Activated CD8-positive, alpha-beta memory T cell treated with anti-CD3 and anti-CD28 coated beads for 36 hours (primary cell): ENCODE data around the gene APOM. TPM values are rescaled to one million over a fixed set of nuclear protein-coding genes. Genes with fewer than 3 reads are reported as not detected.

Experiments
- CTCF ChIA-PET: fragments of 350-600 bp; sonication (Branson Sonifier 250); formaldehyde crosslinking; loops from one replicate; lab custom pipeline; 2021; ENCODE audit warnings: antibody characterized with exemption; lab: Charles Lee
- POLR2A ChIA-PET: fragments of 350-600 bp; sonication (Branson Sonifier 250); formaldehyde crosslinking; loops from one replicate; lab custom pipeline; 2021; ENCODE audit warnings: antibody characterized with exemption; lab: Charles Lee
- total RNA-seq, 2 experiments: library from RNA; stranded (reverse); gene quantifications; one replicate each; pipeline ENCODE4 v1.2.3, GENCODE V29; 2021

The APOM gene
- total RNA-seq, 2 experiments from 2014 or later, result 1.9 to 2.2 TPM

- CTCF ChIA-PET, result interaction anchor here (1.3 kb wide), 1 partner anchor 9 kb away, joined by 3 read pairs; no protein-coding TSS in a partner anchor
- POLR2A ChIA-PET, result no interaction called here
Measured at GRCh38 chr6:31689249-31690110, 33.8 kb downstream of the APOM start.

- CTCF ChIA-PET, result interaction anchor here (0.5 to 1.9 kb wide), 4 partner anchors 10 to 45 kb away, joined by 3 to 7 read pairs (median 3); partner anchors contain the start of gene LY6G5C
- POLR2A ChIA-PET, result interaction anchor here (0.6 kb wide), 1 partner anchor 1628 kb away, joined by 3 read pairs; no protein-coding TSS in a partner anchor
Measured at GRCh38 chr6:31690231-31691077, 34.8 kb downstream of the APOM start.

DNA sequence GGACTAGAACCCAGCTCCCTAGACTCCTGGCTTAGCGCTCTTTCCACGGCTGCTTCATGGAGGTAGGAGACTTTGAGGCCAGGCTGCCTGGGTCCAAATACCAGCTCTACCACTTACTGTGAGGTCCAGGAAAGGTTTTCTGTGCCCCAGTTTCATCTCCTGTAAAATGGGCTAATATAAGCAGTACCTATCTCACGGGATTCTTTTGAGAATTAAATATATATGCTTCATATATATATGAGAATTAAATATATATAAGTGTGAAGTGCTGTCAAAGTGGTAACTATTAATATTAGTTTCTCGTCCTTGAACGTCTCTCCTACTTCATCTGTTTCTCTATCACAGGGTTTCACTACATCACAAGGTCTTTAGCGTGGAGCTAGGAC lies 35.4 kb downstream of the APOM start:
- POLR2A ChIA-PET, result no interaction called here
- CTCF ChIA-PET, result interaction anchor here (0.5 to 1.9 kb wide), 3 partner anchors 10 to 44 kb away, joined by 3 to 7 read pairs (median 3); partner anchors contain the start of gene LY6G5C

DNA sequence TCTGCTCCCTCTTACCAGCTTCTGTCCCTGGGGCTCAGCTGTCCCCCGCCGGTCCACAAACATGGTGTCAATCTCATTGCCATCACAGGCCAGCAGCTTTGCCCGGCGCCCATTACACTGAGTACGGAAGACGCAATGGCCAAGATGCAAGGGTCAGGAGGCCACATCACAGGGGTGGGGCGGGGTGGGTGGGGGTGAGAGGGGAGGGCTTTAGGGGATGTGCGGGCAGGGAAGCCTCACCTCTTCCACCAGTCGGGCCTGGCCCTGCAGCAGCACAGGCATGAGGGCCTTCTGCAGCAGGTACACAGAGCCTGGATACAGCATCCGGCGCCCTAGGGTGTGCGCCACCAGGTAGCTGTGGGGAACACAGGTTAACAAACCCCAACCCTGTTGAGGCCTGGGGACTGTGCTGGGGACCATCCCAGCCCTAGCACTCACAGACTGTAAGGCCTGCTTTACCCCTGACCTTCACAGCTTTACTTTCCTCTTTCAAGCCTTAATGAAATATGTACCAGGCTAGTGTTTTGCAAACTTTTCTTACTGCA lies 35.9 kb downstream of the APOM start:
- CTCF ChIA-PET, result interaction anchor here (1.4 to 1.9 kb wide), 2 partner anchors 11 to 23 kb away, joined by 3 to 7 read pairs; partner anchors contain the start of gene LY6G5C

GRCh38 chr6:31692353-31692752 lies 36.7 kb downstream of the APOM start:
- CTCF ChIA-PET, result interaction anchor here (1.4 to 1.9 kb wide), 2 partner anchors 12 to 24 kb away, joined by 3 to 7 read pairs; partner anchors contain the start of gene LY6G5C
- POLR2A ChIA-PET, result no interaction called here

More for the DNA sequence above, 35.9 kb downstream of the APOM start:
- POLR2A ChIA-PET, result no interaction called here

- ChIA-PET CTCF (interaction anchor here (0.6 to 2.5 kb wide), 4 partner anchors 9 to 226 kb away, joined by 3 to 8 read pairs (median 3); no protein-coding TSS in a partner anchor), POLR2A (interaction anchor here (0.5 kb wide), 1 partner anchor 40 kb away, joined by 3 read pairs; no protein-coding TSS in a partner anchor)
Measured at GRCh38 chr6:31692886-31693285, 37.2 kb downstream of the APOM start.

GRCh38 chr6:31693535-31693934 lies 37.8 kb downstream of the APOM start:
- POLR2A ChIA-PET, result interaction anchor here (0.5 to 0.9 kb wide), 3 partner anchors 10 to 137 kb away, joined by 3 to 7 read pairs (median 3); partner anchors contain the start of gene ABHD16A
- CTCF ChIA-PET, result interaction anchor here (0.6 to 2.5 kb wide), 4 partner anchors 9 to 97 kb away, joined by 3 to 8 read pairs (median 4); partner anchors contain the start of gene LY6G5C

DNA sequence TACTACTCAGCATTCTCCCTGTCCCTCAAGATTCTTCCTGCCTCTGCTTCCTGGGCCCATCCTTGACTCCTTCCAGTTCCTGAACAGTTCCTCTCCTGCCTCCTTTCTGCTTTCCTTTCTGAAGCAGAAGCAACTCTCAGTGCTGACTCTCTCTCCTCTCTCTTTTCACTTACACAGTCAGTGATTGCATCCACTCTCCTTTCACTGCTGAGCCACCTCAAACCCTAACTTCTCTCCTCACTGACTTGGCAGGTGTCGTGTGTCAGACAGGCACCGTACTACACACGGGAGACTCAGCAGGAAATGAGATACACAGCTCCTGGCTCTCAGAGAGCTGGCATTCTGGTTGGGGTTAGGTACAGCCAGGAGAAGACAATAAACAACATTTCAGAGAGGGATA lies 41.9 kb downstream of the APOM start:
- ChIA-PET CTCF (no interaction called here), POLR2A (no interaction called here)

- POLR2A ChIA-PET, result interaction anchor here (0.6 kb wide), 1 partner anchor 134 kb away, joined by 5 read pairs; no protein-coding TSS in a partner anchor
- CTCF ChIA-PET, result no interaction called here
Measured at GRCh38 chr6:31700740-31701401, 45.2 kb downstream of the APOM start.

- POLR2A ChIA-PET, result no interaction called here
- CTCF ChIA-PET, result interaction anchor here (0.6 to 1.8 kb wide), 3 partner anchors 18 to 162 kb away, joined by 3 to 4 read pairs (median 3); no protein-coding TSS in a partner anchor
Measured at GRCh38 chr6:31701666-31702404, 46.1 kb downstream of the APOM start.

GRCh38 chr6:31702405-31702818 lies 46.7 kb downstream of the APOM start:
- ChIA-PET CTCF (interaction anchor here (1.4 to 2.1 kb wide), 3 partner anchors 18 to 78 kb away, joined by 3 to 5 read pairs (median 4); partner anchors contain the start of gene LY6G5C), POLR2A (interaction anchor here (1.1 kb wide), 1 partner anchor 160 kb away, joined by 3 read pairs; the partner anchor contains the start of gene NEU1)

- CTCF ChIA-PET, result interaction anchor here (1.0 to 2.1 kb wide), 5 partner anchors 16 to 125 kb away, joined by 3 to 5 read pairs (median 3); partner anchors contain the start of genes HSPA1B and LY6G5C
- POLR2A ChIA-PET, result interaction anchor here (0.5 to 1.3 kb wide), 6 partner anchors 9 to 160 kb away, joined by 3 to 6 read pairs (median 3); partner anchors contain the start of genes BAG6, GPANK1, HSPA1B and NEU1
Measured at GRCh38 chr6:31702819-31703716, 47.4 kb downstream of the APOM start, which contains the start of gene ABHD16A. ABHD16A (minus strand) TSS chr6:31703324; CDS start chr6:31703281, 43 bp downstream.

DNA sequence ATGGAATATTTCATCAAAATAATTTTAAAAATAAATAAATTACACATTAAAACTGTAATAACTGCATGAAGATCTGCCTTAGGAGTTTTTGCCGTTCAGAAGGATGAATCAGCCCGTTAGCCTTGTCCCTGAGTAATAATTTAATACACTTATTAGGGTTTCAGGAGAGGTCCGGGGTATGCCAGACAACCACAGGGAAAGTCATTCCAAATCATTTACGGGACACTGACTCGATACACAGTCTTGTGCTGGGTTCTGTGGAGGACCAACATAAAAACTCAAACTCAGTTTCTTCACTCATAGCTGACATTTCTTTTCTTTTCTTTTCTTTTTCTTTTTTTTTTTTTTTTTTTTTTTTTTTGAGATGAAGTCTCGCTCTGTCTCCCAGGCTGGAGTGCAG lies 50.2 kb downstream of the APOM start:
- POLR2A ChIA-PET, result no interaction called here
- CTCF ChIA-PET, result no interaction called here

DNA sequence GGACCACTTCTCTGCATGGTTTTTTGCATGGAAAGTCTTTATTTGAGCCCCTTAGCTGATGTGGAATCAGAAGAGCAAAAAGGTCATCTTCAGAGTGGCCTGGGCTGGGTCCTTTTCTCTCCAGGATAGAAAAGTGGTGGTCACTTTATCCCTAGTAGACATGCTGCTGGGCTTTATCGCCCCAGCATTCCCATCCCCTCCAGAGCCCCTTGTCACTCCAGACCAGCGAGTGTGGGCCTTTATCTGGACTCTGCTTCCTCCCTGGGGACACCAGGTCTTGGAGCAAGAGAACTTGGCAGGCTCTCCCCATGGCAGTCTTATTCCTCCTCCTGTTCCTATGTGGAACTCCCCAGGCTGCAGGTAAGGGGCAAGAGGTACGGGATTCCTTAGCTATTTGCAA lies 50.9 kb downstream of the APOM start, which contains the start of gene LY6G6F:
LY6G6F (plus strand) TSS at position 268 of the 400 bp plus-strand sequence; CDS start at position 309, 41 bp downstream.
- CTCF ChIA-PET, result no interaction called here
- POLR2A ChIA-PET, result no interaction called here

DNA sequence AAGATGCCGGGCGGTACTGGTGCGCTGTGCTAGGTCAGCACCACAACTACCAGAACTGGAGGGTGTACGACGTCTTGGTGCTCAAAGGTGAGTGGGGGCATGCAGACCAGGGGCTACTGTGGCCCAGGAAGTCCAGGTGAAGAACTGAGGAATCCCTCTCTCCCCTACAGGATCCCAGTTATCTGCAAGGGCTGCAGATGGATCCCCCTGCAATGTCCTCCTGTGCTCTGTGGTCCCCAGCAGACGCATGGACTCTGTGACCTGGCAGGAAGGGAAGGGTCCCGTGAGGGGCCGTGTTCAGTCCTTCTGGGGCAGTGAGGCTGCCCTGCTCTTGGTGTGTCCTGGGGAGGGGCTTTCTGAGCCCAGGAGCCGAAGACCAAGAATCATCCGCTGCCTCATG lies 52.0 kb downstream of the APOM start:
- CTCF ChIA-PET, result no interaction called here

More for the DNA sequence above, 52.0 kb downstream of the APOM start:
- POLR2A ChIA-PET, result no interaction called here
